Measurements from ENCODE around the gene VAPA.

VAPA gene, protein sequence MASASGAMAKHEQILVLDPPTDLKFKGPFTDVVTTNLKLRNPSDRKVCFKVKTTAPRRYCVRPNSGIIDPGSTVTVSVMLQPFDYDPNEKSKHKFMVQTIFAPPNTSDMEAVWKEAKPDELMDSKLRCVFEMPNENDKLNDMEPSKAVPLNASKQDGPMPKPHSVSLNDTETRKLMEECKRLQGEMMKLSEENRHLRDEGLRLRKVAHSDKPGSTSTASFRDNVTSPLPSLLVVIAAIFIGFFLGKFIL

DNA sequence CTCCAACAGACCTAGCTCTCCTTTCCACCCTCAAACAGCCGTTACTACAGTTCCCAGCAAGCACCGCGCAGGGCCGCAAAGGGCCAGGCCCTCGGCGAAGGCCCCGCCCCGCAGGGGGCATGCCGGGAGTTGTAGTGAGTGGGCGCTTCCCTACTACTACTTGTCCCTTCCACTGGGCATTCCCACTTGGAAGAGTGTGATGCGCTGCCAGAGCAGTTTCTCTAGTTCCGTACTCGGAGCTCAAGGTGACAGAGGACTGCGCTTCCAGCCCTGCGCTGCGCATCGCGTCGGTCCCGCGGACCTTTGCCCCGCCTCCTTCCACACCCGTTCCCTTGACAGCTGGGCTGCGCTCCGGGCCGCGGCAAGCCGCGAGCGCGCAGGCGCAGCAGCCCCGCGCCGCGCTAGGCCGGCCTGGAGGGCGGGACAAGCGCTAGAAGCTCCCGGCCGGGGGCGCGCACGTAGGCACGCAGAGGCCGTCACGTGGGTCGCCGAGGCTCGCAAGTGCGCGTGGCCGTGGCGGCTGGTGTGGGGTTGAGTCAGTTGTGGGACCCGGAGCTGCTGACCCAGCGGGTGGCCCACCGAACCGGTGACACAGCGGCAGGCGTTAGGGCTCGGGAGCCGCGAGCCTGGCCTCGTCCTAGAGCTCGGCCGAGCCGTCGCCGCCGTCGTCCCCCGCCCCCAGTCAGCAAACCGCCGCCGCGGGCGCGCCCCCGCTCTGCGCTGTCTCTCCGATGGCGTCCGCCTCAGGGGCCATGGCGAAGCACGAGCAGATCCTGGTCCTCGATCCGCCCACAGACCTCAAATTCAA lies at the start of gene VAPA:
TSS of gene VAPA (plus strand) at position 491 of the 808 bp plus-strand sequence. CDS start at position 732, 241 bp downstream.
- peak; percentile 65 for DNase-seq

- no peak for DNase-seq
Measured at GRCh38 chr18:9865764-9866490, 47.9 kb upstream of the VAPA start.

- DNase-seq, result no peak
Measured at GRCh38 chr18:9866627-9867026, 47.2 kb upstream of the VAPA start.

DNA sequence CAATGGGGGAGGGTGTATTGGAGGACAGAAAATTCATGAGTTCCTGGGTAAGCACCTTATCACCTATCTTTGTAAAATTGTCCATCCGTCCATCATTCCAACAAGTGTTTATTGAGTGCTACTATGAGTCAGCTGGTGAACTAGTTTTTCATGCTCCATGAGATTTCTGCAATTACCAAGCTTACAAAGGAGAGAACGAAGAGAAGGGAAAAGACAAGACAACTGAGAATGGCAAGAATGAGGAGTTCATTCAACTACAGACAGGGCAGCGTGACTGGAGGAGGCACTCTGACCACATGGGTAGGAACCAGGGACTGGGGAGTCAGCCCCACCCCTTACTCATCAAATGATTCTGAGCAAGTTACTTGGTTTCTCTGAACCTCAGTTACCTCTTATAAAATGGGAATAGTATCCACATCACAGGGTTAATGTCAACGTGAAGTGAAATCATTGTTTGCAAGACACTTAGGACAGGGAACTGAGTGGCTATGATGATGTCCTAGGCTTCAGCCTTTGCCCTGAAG lies 46.7 kb upstream of the VAPA start:
- no peak for DNase-seq

- DNase-seq, result no peak
Measured at GRCh38 chr18:9868857-9869714, 44.7 kb upstream of the VAPA start.

DNA sequence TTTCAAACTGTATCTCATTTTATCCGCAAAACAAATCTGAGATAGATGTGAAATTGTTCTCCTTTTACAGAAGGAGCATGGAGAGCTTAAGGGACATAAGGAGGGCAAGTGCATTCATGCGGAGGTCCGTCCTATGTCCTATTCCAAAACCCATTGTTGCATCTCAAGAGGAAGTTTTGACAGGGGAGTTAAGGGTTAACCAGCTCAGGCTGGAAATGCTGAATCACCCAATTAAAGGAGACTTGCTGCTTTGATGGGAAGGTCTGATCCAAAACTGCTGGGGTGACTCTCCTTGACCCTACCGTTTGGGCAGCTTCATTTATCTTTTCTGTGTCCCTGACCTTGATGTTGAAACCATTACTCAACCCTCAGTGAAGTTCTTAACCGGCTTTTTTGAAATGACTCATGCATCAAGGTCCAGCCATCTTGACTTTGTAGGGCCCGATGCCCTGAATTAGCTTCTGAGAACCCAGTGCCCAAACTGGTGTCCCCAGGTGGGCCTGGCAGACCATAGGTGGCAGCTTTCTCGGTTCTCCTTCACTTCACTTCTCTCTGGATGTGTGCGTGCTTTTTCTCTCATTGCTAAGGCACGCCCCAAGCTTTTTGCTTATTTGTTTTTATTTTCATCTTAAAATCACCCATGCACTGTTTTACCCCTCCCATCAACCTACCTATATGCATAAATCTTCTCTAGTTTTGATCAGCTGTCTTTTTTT lies 43.9 kb upstream of the VAPA start:
- DNase-seq, result no peak

DNA sequence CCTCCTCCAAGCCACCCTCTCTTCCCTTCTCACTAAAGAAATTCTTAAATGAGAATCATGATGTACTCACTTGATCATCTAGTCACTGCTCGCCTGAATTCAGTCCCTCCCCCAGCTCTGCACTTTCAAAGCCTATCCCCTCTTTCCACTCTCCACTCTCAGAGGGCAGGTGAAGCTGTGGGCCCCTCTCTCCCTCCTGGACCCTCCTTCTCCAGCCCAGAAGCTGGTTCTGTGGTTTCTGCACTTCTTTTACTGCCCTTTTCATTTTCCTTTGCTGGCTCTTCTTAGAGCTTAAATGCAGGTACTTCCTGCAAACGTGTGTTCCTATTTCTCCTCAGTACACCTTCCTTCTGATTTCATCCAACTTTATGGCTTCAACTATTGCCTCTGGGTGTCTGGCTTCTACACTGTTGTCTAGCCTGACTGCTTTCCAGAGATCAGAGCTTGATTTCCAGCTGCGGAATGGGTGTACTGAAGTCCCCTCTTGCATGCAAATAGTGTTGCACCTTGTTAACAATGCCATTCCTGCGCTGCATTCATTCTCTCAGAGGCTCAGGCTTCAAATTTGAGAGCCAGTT lies 43.3 kb upstream of the VAPA start:
- DNase-seq, result no peak

- DNase-seq, result no peak
Measured at GRCh38 chr18:9871244-9871746, 42.5 kb upstream of the VAPA start.

- no peak for DNase-seq
Measured at GRCh38 chr18:9872823-9873222, 41.0 kb upstream of the VAPA start.

DNA sequence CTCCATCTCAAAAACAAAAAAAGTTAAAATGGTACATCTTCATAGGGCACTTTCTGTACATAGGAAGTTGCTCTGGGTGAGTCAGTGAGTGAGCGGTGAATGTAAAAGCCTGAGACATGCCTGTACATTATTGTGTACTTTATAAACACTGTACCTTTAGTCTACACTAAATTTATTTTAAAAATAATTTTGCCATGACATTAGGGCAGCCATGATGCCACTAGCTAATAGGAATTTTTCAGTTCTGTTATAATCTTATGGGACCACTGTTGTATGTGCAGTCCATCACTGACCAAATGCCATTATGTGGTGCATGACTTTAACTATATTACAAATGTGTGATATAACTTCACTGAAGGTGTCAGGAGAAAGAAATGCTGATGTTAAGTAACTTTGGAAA lies 39.1 kb upstream of the VAPA start:
- no peak for DNase-seq

DNA sequence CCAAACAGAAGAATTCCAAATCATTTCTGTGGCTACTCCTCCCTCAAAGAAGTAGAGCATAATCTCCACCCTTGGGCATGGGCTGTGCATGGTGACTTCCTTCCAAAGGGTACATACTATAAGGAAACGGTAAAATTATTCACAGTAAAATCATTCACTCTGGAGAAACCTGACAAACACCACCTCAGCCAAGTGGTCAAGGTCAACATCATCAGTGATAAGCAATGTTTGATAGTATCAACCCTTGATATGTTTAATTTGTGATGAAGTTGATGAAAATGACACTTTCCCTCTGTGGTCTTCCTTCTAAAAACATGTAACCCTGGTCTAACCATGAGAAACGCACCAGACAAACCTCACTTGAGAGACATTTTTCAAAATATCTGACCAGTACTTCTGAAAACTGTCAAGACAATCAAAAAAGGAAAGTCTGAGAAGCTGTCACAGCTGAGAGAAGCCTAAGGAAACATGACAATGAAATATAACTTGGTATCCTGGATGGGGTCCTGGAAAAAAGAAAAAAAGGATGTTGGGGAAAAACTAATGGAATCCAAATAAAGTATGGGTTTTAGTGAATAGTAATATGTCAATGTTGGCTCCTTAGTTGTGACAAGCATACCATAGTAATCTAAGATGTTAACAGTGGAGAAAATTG lies 37.5 kb upstream of the VAPA start:
- DNase-seq, result no peak

GRCh38 chr18:9876867-9877654 lies 36.8 kb upstream of the VAPA start:
- DNase-seq, result no peak

DNA sequence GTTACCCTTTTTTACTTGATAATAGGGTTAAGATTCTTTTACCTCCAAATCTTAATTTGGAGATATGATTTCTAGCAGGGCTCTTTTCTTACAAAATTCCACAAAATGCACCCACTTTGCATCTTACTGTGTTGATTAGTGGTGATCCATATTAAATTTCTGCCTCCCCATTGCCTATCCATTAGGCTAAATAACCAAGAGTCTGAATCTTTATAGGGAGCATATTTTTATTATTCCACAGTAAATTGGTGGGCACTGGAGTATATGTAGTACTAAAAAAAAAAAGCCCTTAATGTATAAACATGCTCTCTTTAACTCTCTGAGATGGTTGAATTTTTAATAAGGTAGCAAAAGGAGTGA lies 36.2 kb upstream of the VAPA start:
- no peak for DNase-seq

DNA sequence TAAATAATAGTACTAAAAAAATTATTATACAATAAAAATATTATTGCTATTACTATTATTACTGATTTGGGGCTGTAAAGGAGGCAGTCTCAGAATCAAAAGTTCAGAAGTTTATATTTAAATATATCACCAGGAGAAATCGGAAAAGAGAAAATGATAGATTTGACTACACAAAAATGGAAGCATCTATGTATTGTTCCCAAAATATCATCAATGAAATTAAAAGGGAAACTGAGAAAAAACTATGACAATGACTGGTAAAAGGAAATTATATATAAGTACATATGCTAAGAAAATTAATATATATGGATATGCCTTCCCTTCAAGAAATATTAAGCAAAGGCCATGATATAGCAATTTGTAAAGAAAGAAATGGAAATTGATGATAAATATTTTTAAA lies 35.7 kb upstream of the VAPA start:
- DNase-seq, result no peak

GRCh38 chr18:9878783-9879242 lies 35.0 kb upstream of the VAPA start:
- DNase-seq, result no peak

DNA sequence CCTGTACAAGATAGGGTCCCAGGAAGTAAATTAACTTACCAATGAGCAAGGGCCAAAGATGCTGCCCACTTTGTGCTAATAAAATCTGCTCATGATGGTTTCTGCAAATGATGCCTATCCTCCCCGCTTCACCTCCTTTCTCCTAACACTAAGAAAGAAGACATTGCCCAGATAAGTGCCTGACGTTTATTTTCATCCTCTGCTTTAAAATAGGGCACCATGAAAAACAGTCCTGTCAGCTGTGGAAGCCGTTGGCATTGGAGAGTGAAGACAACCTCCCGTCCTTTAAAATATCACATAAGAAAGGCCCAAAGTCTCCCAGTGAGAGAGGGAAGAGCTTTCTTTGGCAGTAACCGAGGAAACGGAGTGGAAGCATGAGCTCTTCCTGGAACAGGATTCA lies 29.7 kb upstream of the VAPA start:
- no peak for DNase-seq

GRCh38 chr18:9884532-9885140 lies 29.2 kb upstream of the VAPA start:
- DNase-seq, result no peak

GRCh38 chr18:9885170-9886004 lies 28.4 kb upstream of the VAPA start, which contains the start of gene TXNDC2:
Gene TXNDC2 (plus strand): TSS chr18:9885973. CDS start chr18:9886681, 708 bp downstream.
- DNase-seq, result no peak

Data from NCI-H187 treated with DMSO at 0.1 percent for 48 hours (cell line).